Left lung (tissue), 10 donors: Measurements from ENCODE around the gene MFNG. TPM values are rescaled to one million over a fixed set of nuclear protein-coding genes. Genes with fewer than 3 reads are reported as not detected.

ENCODE experiments used
- ATAC-seq: fragments of 200-7000 bp; cut with Tn5 transposase; one replicate; pipeline ENCODE4 v1.9.1; 2020; ENCODE audit warnings: moderate library complexity
- DNase-seq, 4 donors: peaks; one replicate each; pipeline ENCODE4 v3.0.0-alpha.2; 2013 to 2020
- H3K27ac ChIP-seq, 2 donors: fragments of 200-600 bp; sonication (generic) in 1 of 2; one replicate each; pipeline versions ENCODE4 v1.5.0 to v1.8.0; 2020 to 2021
- H3K27me3 ChIP-seq, 2 donors: fragments of 200-600 bp; sonication (generic) in 1 of 2; one replicate each; pipeline versions ENCODE4 v1.5.0 to v1.8.0; 2020 to 2021
- H3K36me3 ChIP-seq, 2 donors: fragments of 200-600 bp; sonication (generic) in 1 of 2; one replicate each; pipeline versions ENCODE4 v1.5.0 to v1.8.0; 2020 to 2021
- H3K4me1 ChIP-seq, 2 donors: fragments of 200-600 bp; one replicate each; pipeline ENCODE4 v1.8.0; 2021
- H3K4me3 ChIP-seq, 2 donors: fragments of 200-600 bp; sonication (generic) in 1 of 2; one replicate each; pipeline versions ENCODE4 v1.5.0 to v1.8.0; 2020 to 2021; ENCODE audit warnings: mild to moderate bottlenecking in 1 of 2
- H3K9me3 ChIP-seq, 2 donors: fragments of 200-600 bp; sonication (generic) in 1 of 2; one replicate each; pipeline versions ENCODE4 v1.5.0 to v1.8.0; 2020 to 2021
- intact Hi-C, 2 donors: fragments of 100-400 bp; cut with DNase I; formaldehyde crosslinking; loops; one replicate each; pipeline versions ENCODE4 v1.11.2 to v1.14.2; 2022
- polyA plus RNA-seq, 6 donors: library from polyadenylated mRNA; unstranded; fragments of 120-200 nt; gene quantifications; one replicate each; pipeline ENCODE4 v1.2.1, GENCODE V29; 2013; ENCODE audit not compliant: insufficient read length in 6 of 6
- total RNA-seq, 2 donors: library from RNA; stranded (reverse); fragmentation: NEBNext Ultra II Directional; extraction: Animal tissue kit (Norgen Biotek cat#: 25700); gene quantifications; one replicate each; pipeline ENCODE4 v1.2.1, GENCODE V29; 2021
- TF ChIP-seq, protein P1 (sequence below), 2 donors: fragments of 200-600 bp; sonication (generic) in 1 of 2; IDR thresholded peaks; one replicate each; pipeline versions ENCODE4 v1.5.0 to v1.8.0; 2021; ENCODE audit warnings: antibody characterized with exemption in 2 of 2
- donor health status: DM: no; HTN: yes; CAD: no.
- donor health status: DM: no; HTN: no; CAD: no.

MFNG gene
- total and polyA plus RNA-seq, 8 donors, result 17.7 to 46.4 (median 22.3) TPM

GRCh38 chr22:37484480-37485394, 1.4 kb downstream of the MFNG start:
- Histone ChIP-seq H3K4me3 (peak overlapping the region; percentile 27 to 80), H3K4me1 (peaks cover 20 to 54% of the 10 kb centered on the region in 2 donors), H3K9me3 (no peaks in the 10 kb centered on the region), H3K27ac (peak overlapping the region; percentile 85 to 87), H3K27me3 (no peaks in the 10 kb centered on the region), H3K36me3 (peaks cover 0 to 5% of the 10 kb centered on the region in 2 donors)
- peak; percentile 53 for ATAC-seq
- intact Hi-C loops, result no loop called here
- DNase-seq, result peak in 2 of 4 donors; percentile 91 to 96
- TF ChIP-seq, protein P1, sequence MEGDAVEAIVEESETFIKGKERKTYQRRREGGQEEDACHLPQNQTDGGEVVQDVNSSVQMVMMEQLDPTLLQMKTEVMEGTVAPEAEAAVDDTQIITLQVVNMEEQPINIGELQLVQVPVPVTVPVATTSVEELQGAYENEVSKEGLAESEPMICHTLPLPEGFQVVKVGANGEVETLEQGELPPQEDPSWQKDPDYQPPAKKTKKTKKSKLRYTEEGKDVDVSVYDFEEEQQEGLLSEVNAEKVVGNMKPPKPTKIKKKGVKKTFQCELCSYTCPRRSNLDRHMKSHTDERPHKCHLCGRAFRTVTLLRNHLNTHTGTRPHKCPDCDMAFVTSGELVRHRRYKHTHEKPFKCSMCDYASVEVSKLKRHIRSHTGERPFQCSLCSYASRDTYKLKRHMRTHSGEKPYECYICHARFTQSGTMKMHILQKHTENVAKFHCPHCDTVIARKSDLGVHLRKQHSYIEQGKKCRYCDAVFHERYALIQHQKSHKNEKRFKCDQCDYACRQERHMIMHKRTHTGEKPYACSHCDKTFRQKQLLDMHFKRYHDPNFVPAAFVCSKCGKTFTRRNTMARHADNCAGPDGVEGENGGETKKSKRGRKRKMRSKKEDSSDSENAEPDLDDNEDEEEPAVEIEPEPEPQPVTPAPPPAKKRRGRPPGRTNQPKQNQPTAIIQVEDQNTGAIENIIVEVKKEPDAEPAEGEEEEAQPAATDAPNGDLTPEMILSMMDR (IDR thresholded peaks at IDR 0.05), result no peak

DNA sequence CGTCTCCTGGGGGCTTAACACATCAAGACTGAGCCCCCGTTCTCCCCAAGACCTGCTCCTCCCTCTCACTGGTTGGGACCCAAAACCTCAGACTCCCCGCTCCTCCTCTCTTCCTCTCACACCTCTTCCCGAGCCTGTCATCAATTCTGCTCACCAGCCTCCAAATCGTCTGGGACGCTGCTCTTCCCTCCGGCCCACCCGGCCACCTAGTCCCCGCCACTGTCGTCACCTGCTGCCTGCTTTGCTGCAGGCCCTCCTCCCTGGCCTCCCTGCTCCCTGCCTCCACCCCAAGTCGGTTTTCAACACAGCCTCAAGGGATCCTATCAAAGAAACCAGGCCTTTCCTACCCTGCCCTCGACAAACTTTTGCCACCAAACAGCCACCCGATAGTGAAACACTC, 3.1 kb downstream of the MFNG start:
- intact Hi-C loops, result no loop called here
- Histone ChIP-seq H3K4me1 (peaks cover 20 to 54% of the 10 kb centered on the region in 2 donors), H3K9me3 (no peaks in the 10 kb centered on the region), H3K4me3 (no peak overlapping the region), H3K27me3 (no peaks in the 10 kb centered on the region), H3K36me3 (peaks cover 0 to 22% of the 10 kb centered on the region in 2 donors), H3K27ac (peak overlapping the region in 1 of 2 donors; percentile 85)
- DNase-seq, result no peak
- TF ChIP-seq, protein P1 (IDR thresholded peaks at IDR 0.05), result no peak
- ATAC-seq, result no peak

- H3K27me3 ChIP-seq, result no peaks in the 10 kb centered on the region
- no peak for ATAC-seq
- TF ChIP-seq, protein P1 (IDR thresholded peaks at IDR 0.05), result no peak
- no peaks in the 10 kb centered on the region for H3K9me3 ChIP-seq
- H3K36me3 ChIP-seq, result peaks cover 0 to 30% of the 10 kb centered on the region in 2 donors
- H3K27ac ChIP-seq, result no peak overlapping the region
- no peak overlapping the region for H3K4me3 ChIP-seq
- intact Hi-C loops, result no loop called here
- peaks cover 20 to 54% of the 10 kb centered on the region in 2 donors for H3K4me1 ChIP-seq
- DNase-seq, result no peak
Observed at GRCh38 chr22:37482244-37482643, 3.9 kb downstream of the MFNG start.

DNA sequence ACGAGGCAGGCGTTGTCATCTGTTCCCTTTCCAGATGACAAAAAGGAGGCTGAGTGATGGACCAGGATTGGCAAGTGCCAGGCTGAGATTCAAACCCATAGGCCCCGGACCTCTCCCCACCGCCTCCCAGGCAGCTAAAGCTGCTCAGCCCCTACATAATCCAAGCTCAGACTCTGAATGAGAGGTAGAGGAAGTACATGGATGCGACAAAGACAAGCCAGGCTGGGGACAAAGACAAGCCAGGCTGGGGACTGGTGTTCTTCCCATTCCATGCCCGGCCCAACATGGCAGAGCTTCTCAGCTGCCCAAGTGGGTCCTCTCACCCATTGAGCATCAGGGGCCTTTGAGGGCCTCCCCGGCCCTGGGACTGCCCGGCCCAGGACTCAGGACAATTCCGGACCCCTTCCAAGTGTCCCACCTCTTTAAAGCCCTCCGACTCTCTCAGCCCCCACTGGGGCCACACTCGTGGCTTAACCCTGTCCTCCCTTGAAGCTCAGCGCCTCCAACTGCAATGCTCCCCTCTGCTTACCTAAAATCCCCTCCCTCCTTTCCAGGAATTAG, 4.8 kb downstream of the MFNG start:
- intact Hi-C loops, result no loop called here

More for the DNA sequence above, 4.8 kb downstream of the MFNG start:
- no peak for DNase-seq
- no peak overlapping the region for H3K27ac ChIP-seq
- H3K9me3 ChIP-seq, result no peaks in the 10 kb centered on the region
- TF ChIP-seq, protein P1 (IDR thresholded peaks at IDR 0.05), result no peak
- H3K36me3 ChIP-seq, result peaks cover 0 to 38% of the 10 kb centered on the region in 2 donors
- H3K4me1 ChIP-seq, result peaks cover 15 to 46% of the 10 kb centered on the region in 2 donors
- no peak overlapping the region for H3K4me3 ChIP-seq
- no peaks in the 10 kb centered on the region for H3K27me3 ChIP-seq
- no peak for ATAC-seq
